Ramos (cell line): ENCODE results near the gene SLC4A11.
"Not testable (repeated sequence)": the region's sequence is repeated elsewhere in the genome, so short reads cannot be mapped to it uniquely, and the experiment has no call there.

ENCODE experiments used
- in situ Hi-C: fragments of 300-500 bp; cut with MboI; formaldehyde crosslinking; loops from one replicate; pipeline ENCODE4 v1.14.3; 2022; ENCODE audit warnings: low sequenced_read_pairs; ENCODE audit not compliant: unreplicated experiment

SLC4A11 gene

GRCh38 chr20:3208786-3209256 lies 30.2 kb downstream of the SLC4A11 start:
- in situ Hi-C loops = no loop called here

GRCh38 chr20:3204124-3204794 lies 34.7 kb downstream of the SLC4A11 start, which contains the start of gene DDRGK1:
Gene DDRGK1, minus strand, starts transcription at chr20:3204682. Its CDS starts 55 bp downstream, at chr20:3204627.
- in situ Hi-C loops = no loop called here

- in situ Hi-C loops = no loop called here
Measured at GRCh38 chr20:3203315-3204123, 35.5 kb downstream of the SLC4A11 start.

GRCh38 chr20:3202965-3203314 lies 36.0 kb downstream of the SLC4A11 start:
- in situ Hi-C loops = no loop called here

GRCh38 chr20:3199976-3200755 lies 38.8 kb downstream of the SLC4A11 start:
- in situ Hi-C loops = no loop called here

- in situ Hi-C loops = no loop called here
Measured at GRCh38 chr20:3199206-3199605, 39.8 kb downstream of the SLC4A11 start.

GRCh38 chr20:3195590-3196237 lies 43.3 kb downstream of the SLC4A11 start:
- in situ Hi-C loops = no loop called here

- in situ Hi-C loops = no loop called here
Measured at GRCh38 chr20:3194617-3195280, 44.2 kb downstream of the SLC4A11 start.

GRCh38 chr20:3193806-3194616 lies 45.0 kb downstream of the SLC4A11 start:
- in situ Hi-C loops = no loop called here

- in situ Hi-C loops = no loop called here
Measured at GRCh38 chr20:3192226-3193015, 46.6 kb downstream of the SLC4A11 start.

- in situ Hi-C loops = no loop called here
Measured at GRCh38 chr20:3190681-3191111, 48.3 kb downstream of the SLC4A11 start.

GRCh38 chr20:3189561-3190131 lies 49.3 kb downstream of the SLC4A11 start:
- in situ Hi-C loops = no loop called here

- in situ Hi-C loops = no loop called here
Measured at GRCh38 chr20:3188823-3189413, 50.1 kb downstream of the SLC4A11 start.

- in situ Hi-C loops = not testable (repeated sequence)
Measured at GRCh38 chr20:3187861-3188260, 51.1 kb downstream of the SLC4A11 start.

GRCh38 chr20:3183896-3184612 lies 54.9 kb downstream of the SLC4A11 start:
- in situ Hi-C loops = no loop called here

GRCh38 chr20:3182429-3182828 lies 56.6 kb downstream of the SLC4A11 start:
- in situ Hi-C loops = not testable (repeated sequence)

GRCh38 chr20:3181270-3181669 lies 57.7 kb downstream of the SLC4A11 start:
- in situ Hi-C loops = no loop called here
